ENCODE measurements around the gene SPIRE1.
"Not testable (repeated sequence)": the region's sequence is repeated elsewhere in the genome, so short reads cannot be mapped to it uniquely, and the experiment has no call there.

Gene SPIRE1

DNA sequence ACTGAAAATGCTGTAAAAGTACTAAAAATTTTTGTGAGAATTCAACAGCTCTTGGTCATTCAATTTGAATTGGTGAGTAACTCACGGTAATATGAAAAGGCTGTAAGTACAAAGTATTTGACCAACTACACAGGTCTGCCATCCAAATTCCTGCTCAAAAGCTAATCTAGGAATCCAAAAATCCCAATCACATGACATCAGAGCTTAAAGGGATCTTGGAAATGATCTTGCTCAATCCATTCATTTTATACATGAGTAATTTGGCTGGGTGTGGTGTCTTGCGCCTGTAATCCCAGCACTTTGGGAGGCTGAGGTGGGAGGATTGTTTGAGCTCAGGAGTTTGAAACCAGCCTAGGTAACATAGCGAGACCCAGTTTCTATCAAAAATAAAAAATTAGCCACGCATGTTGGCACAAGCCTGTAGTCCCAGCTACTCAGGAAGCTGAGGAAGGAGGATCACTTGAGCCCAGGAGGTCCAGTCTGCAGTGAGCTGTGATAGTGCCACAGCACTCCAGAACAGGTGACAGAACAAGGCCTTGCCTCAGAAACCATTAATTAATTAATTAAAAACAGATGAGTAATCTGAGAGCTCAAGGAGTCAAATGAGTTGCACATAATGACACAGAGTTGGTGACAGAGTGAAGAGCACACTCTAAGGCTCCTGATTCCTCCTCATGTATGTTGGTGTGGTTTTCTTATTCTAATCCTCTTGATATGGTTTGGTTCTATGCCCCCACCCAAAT, 19.8 kb downstream of the SPIRE1 start:
- Mint-ChIP-seq H3K27ac (no peak overlapping the region), H3K9me3 (no peaks in the 10 kb centered on the region), H3K4me1 (ENCODE audit: low read depth) (peaks cover 8% of the 10 kb centered on the region), H3K36me3 (ENCODE audit: low read depth) (no peaks in the 10 kb centered on the region), H3K4me3 (no peak overlapping the region), H3K27me3 (ENCODE audit: low read depth) (no peaks in the 10 kb centered on the region)
- no peak for DNase-seq (ENCODE audit: low spot score)

DNA sequence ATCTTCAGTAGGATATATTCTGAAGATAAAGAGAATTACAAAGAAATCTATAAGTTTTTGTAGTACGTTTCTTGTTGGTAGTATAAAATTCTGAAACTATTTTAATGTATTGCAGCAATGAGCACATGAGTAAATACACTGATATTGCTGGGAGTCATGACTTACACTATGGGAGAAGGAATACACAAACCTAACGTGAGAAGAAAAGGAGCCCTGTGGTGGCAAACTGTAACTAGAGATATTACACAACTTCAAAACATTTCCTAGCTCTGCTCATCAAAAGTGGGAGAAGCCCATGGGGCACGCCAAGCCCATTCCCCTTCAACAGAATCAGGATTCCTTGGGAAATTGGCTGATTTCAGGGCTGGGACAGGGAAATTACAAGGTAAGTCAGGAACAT, 20.5 kb downstream of the SPIRE1 start:
- H3K27me3 Mint-ChIP-seq (ENCODE audit: low read depth), result no peaks in the 10 kb centered on the region
- no peak overlapping the region for H3K4me3 Mint-ChIP-seq

DNA sequence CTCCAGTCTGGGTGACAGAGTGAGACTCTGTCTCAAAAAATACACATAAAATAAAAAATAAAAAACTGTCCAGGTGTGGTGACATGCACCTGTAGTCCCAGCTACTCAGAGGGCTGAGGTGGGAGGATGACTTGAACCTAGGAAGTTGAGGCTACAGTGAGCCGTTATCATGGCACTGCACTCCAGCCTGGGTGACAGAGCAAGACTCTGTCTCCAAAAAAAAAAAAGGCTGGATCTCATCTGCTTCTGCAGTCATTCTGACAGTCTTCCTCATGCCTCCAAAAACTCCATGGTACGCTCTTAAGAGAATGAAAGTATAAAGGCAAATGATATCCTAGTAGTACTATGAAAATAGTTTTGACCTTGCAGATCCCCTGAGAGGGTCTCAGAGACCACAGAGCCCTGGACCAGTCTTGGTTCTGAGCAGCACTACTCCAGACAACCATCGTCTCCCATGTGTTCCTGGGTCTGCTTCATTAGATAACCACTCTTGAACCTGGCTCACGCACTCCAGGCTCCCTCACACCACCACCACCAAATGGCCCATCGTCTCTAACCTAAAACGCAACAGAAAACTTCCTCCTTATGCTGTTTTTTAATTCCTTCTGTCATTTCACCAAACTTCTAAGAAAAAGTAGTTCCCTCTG, 26.0 kb downstream of the SPIRE1 start:
- Mint-ChIP-seq H3K4me1 (ENCODE audit: low read depth) (peaks cover 5% of the 10 kb centered on the region), H3K27me3 (ENCODE audit: low read depth) (no peaks in the 10 kb centered on the region), H3K36me3 (ENCODE audit: low read depth) (peaks cover 3% of the 10 kb centered on the region), H3K9me3 (no peaks in the 10 kb centered on the region), H3K4me3 (no peak overlapping the region), H3K27ac (no peak overlapping the region)
- DNase-seq (ENCODE audit: low spot score), result no peak

More for the DNA sequence above, 20.5 kb downstream of the SPIRE1 start:
- DNase-seq (ENCODE audit: low spot score), result no peak
- no peaks in the 10 kb centered on the region for H3K36me3 Mint-ChIP-seq (ENCODE audit: low read depth)
- no peaks in the 10 kb centered on the region for H3K9me3 Mint-ChIP-seq
- H3K4me1 Mint-ChIP-seq (ENCODE audit: low read depth), result peaks cover 8% of the 10 kb centered on the region
- H3K27ac Mint-ChIP-seq, result no peak overlapping the region

DNA sequence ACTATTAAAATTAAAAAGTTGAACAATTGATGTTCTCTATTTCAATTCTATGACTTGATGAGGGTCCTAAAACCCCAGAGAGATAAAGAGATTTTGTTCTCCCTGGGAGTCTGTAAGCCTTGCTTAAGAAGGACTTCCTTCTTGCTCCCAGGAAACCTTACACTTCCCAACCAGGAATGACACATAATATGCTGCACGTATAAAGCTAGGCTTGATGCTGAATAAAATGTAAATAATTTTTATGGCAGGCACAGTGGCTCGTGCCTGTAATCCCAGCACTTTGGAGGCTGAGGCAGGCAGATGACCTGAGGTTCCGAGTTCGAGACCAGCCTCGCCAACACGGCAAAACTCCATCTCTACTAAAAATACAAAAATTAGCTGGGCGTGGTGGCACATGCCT, 27.8 kb downstream of the SPIRE1 start:
- Mint-ChIP-seq H3K27ac (no peak overlapping the region), H3K4me3 (no peak overlapping the region), H3K36me3 (ENCODE audit: low read depth) (peaks cover 3% of the 10 kb centered on the region), H3K27me3 (ENCODE audit: low read depth) (no peaks in the 10 kb centered on the region), H3K4me1 (ENCODE audit: low read depth) (peaks cover 3% of the 10 kb centered on the region), H3K9me3 (no peaks in the 10 kb centered on the region)
- no peak for DNase-seq (ENCODE audit: low spot score)

DNA sequence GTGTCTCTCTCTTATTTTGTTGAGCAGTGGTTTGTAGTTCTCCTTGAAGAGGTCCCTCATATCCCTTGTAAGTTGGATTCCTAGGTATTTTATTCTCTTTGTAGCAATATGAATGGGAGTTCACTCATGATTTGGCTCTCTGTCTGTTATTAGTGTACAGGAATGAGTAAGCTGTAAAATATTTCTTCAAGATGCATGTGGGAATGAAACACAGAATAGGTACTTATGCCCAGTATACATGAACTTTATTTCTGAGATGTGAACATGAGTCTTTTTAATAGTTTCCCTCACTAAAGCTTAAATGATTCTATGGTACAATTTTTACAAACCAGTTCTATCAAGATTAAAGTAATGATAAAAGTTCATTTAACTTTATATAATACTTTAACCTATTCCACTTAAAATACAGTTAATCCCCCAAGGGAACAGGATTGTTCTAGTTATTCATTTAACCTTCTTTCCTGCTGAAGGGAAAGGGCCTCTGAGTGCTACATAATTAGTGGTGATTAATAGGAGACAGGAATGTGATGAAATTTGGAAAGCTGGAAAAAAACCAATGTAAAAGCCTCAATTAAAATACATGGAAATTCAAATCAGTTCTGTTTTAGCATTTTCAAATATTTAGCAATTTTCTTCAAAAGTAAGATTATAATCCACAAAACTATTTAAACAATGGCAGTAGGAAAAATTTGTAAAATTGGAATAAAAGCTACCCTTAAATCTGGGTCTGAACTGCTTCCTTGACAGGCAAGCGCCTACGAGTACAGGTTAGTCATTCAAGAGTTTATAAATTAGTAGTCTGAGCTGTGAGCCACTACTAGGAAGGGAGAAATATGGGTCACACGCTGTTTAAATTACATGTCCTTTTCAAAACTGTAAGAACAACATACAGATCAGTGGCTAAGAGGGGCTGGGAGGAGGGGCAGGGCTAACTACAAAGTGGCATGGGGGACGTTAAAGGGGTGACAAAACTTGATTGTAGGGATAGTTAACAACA, 28.9 kb downstream of the SPIRE1 start:
- DNase-seq (ENCODE audit: low spot score), result no peak
- no peak overlapping the region for H3K4me3 Mint-ChIP-seq
- H3K27me3 Mint-ChIP-seq (ENCODE audit: low read depth), result no peaks in the 10 kb centered on the region
- no peak overlapping the region for H3K27ac Mint-ChIP-seq
- peaks cover 3% of the 10 kb centered on the region for H3K36me3 Mint-ChIP-seq (ENCODE audit: low read depth)
- peaks cover 3% of the 10 kb centered on the region for H3K4me1 Mint-ChIP-seq (ENCODE audit: low read depth)
- no peaks in the 10 kb centered on the region for H3K9me3 Mint-ChIP-seq

DNA sequence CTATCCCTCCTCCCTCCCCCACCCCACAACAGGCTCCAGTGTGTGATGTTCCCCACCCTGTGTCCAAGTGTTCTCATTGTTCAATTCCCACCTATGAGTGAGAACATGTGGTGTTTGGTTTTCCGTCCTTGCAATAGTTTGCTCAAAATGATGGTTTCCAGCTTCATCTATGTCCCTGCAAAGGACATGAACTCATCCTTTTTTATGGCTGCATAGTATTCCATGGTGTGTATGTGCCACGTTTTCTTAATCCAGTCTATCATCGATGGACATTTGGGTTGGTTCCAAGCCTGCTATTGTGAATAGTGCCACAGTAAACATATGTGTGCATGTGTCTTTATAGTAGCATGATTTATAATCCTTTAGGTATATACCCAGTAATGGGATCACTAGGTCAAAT, 30.7 kb downstream of the SPIRE1 start:
- H3K4me1 Mint-ChIP-seq (ENCODE audit: low read depth); H3K36me3 Mint-ChIP-seq (ENCODE audit: low read depth); DNase-seq (ENCODE audit: low spot score); H3K27ac Mint-ChIP-seq; H3K27me3 Mint-ChIP-seq (ENCODE audit: low read depth); H3K9me3 Mint-ChIP-seq; H3K4me3 Mint-ChIP-seq: not testable (repeated sequence)

DNA sequence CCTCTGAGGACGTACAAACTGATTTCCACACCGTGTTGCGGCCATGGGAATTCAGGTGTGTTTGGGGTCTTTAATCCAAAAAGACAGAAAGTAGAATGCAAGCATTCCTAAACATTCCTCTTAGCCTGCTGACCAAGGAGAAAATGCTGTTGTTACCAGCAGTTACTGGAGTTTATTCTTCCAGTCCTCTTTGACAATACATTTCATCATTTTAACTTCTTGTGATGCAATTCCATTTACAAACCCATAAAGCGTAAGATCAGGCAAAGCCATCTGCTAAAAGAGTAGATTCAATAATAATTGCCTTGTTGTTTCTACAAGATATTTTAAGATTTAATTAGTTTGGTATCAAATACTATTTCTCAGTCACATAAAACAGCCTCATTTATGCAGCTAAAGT, 32.7 kb downstream of the SPIRE1 start:
- H3K4me1 Mint-ChIP-seq (ENCODE audit: low read depth), result peaks cover 3% of the 10 kb centered on the region
- H3K27ac Mint-ChIP-seq, result no peak overlapping the region
- no peak for DNase-seq (ENCODE audit: low spot score)
- no peaks in the 10 kb centered on the region for H3K9me3 Mint-ChIP-seq
- no peak overlapping the region for H3K4me3 Mint-ChIP-seq
- peaks cover 3% of the 10 kb centered on the region for H3K36me3 Mint-ChIP-seq (ENCODE audit: low read depth)
- peaks cover 2% of the 10 kb centered on the region for H3K27me3 Mint-ChIP-seq (ENCODE audit: low read depth)

DNA sequence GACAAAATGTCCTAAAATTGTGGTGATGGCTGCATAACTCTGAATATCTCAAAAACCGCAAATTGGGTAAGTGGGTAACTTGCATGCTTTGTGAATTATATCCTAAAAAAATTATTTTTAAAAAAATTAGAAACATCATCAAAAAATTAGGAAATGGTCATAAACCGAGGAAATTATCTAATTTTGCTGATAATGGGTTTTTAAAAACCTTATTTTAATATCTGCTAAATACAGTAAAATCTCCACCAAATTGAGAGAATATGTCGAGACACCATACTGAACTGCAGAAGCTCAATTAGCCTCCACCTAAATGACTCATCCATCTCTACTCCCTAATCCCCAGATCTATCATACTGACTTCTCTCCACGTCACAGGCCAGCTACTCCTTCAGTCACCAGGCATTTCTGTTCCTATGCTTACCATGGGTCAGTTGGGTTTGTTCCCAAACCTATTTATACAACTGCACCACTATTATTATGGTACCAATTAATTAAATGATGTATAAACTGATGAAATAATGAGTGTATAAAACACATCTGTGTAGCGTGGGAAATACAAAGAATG, 36.1 kb downstream of the SPIRE1 start:
- Mint-ChIP-seq H3K4me1 (ENCODE audit: low read depth) (no peaks in the 10 kb centered on the region), H3K4me3 (no peak overlapping the region), H3K9me3 (no peaks in the 10 kb centered on the region), H3K27me3 (ENCODE audit: low read depth) (peaks cover 2% of the 10 kb centered on the region), H3K36me3 (ENCODE audit: low read depth) (no peaks in the 10 kb centered on the region), H3K27ac (no peak overlapping the region)
- DNase-seq (ENCODE audit: low spot score), result no peak

DNA sequence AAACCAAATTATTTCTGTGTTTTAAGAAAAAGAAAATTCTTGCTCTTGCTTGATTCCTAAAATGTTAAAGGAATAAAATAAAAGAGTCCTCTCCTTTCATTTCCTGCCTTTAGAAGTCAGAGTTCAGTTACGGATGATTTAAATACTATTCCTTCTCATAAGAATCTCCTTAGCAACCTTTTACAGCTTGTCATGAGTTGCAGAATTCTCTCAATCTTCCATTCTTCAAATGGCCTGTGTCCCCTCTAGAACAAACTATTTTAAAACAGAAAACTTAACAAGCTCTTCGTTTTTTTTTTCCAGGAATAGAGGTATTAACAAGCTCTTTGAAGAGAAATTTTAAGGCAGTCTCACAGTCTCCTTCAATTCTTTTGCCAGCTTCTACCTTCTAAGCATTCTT, 42.2 kb downstream of the SPIRE1 start:
- H3K4me3 Mint-ChIP-seq, result no peak overlapping the region
- no peaks in the 10 kb centered on the region for H3K36me3 Mint-ChIP-seq (ENCODE audit: low read depth)
- H3K9me3 Mint-ChIP-seq, result no peaks in the 10 kb centered on the region
- no peak for DNase-seq (ENCODE audit: low spot score)
- peaks cover 2% of the 10 kb centered on the region for H3K4me1 Mint-ChIP-seq (ENCODE audit: low read depth)
- H3K27ac Mint-ChIP-seq, result no peak overlapping the region
- H3K27me3 Mint-ChIP-seq (ENCODE audit: low read depth), result peaks cover under 1% of the 10 kb centered on the region

DNA sequence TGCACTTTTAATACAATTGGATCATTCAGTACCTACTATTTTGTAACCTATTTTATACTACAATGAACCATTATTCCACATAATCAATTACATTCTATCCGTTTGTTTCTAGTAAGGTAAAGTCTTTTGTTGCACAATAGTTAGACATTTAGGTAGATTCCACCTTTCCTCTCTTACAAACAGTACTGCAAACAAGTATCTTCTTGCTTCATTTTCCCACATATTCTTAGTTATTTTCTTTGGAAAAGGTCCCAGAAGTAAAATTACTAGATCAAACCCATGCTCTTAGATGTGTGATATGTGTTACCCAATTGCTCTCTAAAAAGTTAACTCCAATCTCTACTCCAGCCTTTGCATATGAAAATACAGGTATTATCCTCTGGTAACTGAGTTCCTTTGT, 49.6 kb downstream of the SPIRE1 start:
- peaks cover 16% of the 10 kb centered on the region for H3K4me1 Mint-ChIP-seq (ENCODE audit: low read depth)
- H3K36me3 Mint-ChIP-seq (ENCODE audit: low read depth), result no peaks in the 10 kb centered on the region
- H3K4me3 Mint-ChIP-seq, result no peak overlapping the region
- H3K27ac Mint-ChIP-seq, result no peak overlapping the region
- no peak for DNase-seq (ENCODE audit: low spot score)
- peaks cover 6% of the 10 kb centered on the region for H3K27me3 Mint-ChIP-seq (ENCODE audit: low read depth)
- no peaks in the 10 kb centered on the region for H3K9me3 Mint-ChIP-seq

DNA sequence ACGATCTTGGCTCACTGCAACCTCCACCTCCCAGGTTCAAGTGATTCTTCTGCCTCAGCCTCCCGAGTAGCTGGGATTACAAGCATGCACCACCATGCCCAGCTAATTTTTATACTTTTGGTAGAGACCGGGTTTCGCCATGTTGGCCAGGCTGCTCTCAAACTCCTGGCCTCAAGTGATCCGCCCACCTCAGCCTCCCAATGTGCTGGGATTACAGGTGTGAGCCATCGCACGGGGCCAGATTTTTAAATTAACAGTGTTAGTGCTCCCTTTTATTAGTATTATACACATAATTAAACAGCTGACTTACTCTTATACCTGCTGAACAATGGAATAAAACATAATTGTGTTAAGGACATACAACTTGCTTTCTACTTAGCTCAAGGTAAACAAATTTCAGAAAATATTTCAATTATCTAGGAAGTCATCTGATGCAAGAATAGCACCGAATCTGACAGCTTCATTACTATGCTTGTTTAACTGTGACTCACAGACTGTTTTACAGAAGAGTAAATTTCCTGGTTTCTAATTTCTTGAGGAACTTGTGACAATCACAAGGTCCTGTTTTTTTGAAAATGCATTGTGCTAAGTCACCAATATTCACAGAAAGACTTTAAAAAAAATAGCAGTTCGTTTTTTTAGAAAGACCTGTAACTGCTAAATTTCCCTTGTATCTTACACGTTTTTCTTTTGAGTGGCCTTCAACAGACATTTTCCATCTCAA, 51.2 kb downstream of the SPIRE1 start:
- Mint-ChIP-seq H3K4me3 (no peak overlapping the region), H3K4me1 (ENCODE audit: low read depth) (peaks cover 30% of the 10 kb centered on the region), H3K27me3 (ENCODE audit: low read depth) (peaks cover 6% of the 10 kb centered on the region), H3K9me3 (no peaks in the 10 kb centered on the region), H3K36me3 (ENCODE audit: low read depth) (no peaks in the 10 kb centered on the region), H3K27ac (peak overlapping the region; percentile 39)
- no peak for DNase-seq (ENCODE audit: low spot score)

DNA sequence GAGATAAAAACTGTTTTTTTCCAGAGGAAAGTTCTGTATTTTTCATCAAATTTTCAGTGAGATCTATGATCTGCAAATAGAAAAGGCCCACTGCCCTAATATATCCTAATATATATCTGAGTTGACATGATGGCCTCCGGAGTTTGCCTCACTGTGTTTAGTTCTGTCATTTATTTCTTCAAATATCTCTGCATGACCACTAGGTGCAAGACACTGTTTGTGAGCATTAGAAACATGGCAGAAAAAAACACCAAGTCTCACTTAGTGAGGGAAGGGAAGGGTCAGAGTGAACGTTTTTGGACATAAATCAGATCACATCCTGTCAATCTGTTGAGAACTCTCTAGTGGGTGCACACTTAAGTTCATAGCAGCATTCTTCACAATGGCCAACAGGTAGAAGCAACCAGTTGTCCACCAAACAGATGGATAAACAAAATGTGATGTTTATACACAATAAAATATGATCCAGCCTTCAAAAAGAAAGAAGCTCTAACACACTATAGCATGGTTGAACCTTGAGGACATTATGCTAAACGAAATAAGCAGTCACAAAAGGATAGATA, 53.4 kb downstream of the SPIRE1 start:
- Mint-ChIP-seq H3K27ac (no peak overlapping the region), H3K4me1 (ENCODE audit: low read depth) (peaks cover 42% of the 10 kb centered on the region), H3K36me3 (ENCODE audit: low read depth) (no peaks in the 10 kb centered on the region), H3K27me3 (ENCODE audit: low read depth) (no peaks in the 10 kb centered on the region), H3K4me3 (no peak overlapping the region), H3K9me3 (no peaks in the 10 kb centered on the region)
- DNase-seq (ENCODE audit: low spot score), result no peak

DNA sequence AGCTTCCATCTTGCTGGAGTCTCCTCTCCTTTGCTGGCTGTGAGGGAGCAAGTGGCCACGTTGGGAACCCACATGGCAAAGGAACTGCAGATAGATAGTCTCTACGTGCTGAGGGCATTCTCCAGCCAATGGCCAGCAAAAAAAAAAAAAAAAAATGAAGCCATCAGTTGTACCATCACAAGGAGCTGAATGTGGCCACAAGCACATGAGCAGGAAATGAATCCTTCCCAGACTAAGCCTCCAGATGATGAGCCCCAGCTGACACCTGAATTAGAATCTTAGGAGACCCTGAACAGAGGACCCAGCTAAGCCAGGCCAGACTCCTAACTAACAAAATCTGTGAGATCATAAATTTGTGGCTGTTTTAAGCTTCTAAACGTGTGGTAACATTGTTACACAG, 57.9 kb downstream of the SPIRE1 start:
- no peaks in the 10 kb centered on the region for H3K9me3 Mint-ChIP-seq
- H3K27me3 Mint-ChIP-seq (ENCODE audit: low read depth), result no peaks in the 10 kb centered on the region
- H3K4me1 Mint-ChIP-seq (ENCODE audit: low read depth), result peaks cover 49% of the 10 kb centered on the region
- H3K36me3 Mint-ChIP-seq (ENCODE audit: low read depth), result no peaks in the 10 kb centered on the region
- no peak for DNase-seq (ENCODE audit: low spot score)
- H3K27ac Mint-ChIP-seq, result no peak overlapping the region
- no peak overlapping the region for H3K4me3 Mint-ChIP-seq

Data from T-helper 2 cell treated with Interferon-gamma antibody and Interleukin-4, amounts not matched to agents 5 μg/mL and 100 μg/mL, for 36 hours (primary cell).